Sigmoid colon (tissue), 7 donors: ENCODE measurements around the gene ZNF865. TPM values are rescaled to one million over a fixed set of nuclear protein-coding genes. Genes with fewer than 3 reads are reported as not detected.

Experiments
- DNase-seq: peaks from one replicate; pipeline ENCODE4 v3.0.0-alpha.2; 2019
- H3K27ac ChIP-seq, 4 donors: fragments of 200-600 bp; sonication (generic); one replicate each; pipeline ENCODE4 v1.5.1; 2016 to 2019; ENCODE audit warnings: mild to moderate bottlenecking in 1 of 4
- H3K27me3 ChIP-seq, 3 donors: fragments of 200-600 bp; sonication (generic); one replicate each; pipeline ENCODE4 v1.5.1; 2019; ENCODE audit warnings: mild to moderate bottlenecking in 1 of 3
- H3K36me3 ChIP-seq, 4 donors: fragments of 200-600 bp; sonication (generic); one replicate each; pipeline ENCODE4 v1.5.1; 2016 to 2019
- H3K4me1 ChIP-seq, 4 donors: fragments of 200-600 bp; sonication (generic); one replicate each; pipeline ENCODE4 v1.5.1; 2017 to 2019
- H3K4me3 ChIP-seq, 4 donors: fragments of 200-600 bp; sonication (generic); one replicate each; pipeline ENCODE4 v1.5.1; 2017 to 2019; ENCODE audit warnings: mild to moderate bottlenecking in 2 of 4, moderate library complexity in 1 of 4
- H3K9me3 ChIP-seq, 4 donors: fragments of 200-600 bp in 3 of 4; sonication (generic) in 3 of 4; one replicate each; pipeline versions ENCODE4 v1.5.1 to v1.6.1; 2013 to 2019
- CTCF ChIP-seq, 4 experiments: fragments of 450-650 bp in 3 of 4; fragments of 200-600 bp in 1 of 4; IDR thresholded peaks; one replicate each; pipeline ENCODE4 v1.5.1; 2016 to 2019; ENCODE audit warnings: antibody characterized with exemption in 4 of 4, mild to moderate bottlenecking in 3 of 4, moderate library complexity in 2 of 4
- EP300 ChIP-seq, 4 donors: sonication (generic); formaldehyde crosslinking; IDR thresholded peaks; one replicate each; pipeline ENCODE4 v1.6.1; 2017; ENCODE audit warnings: antibody characterized with exemption in 4 of 4
- POLR2A ChIP-seq, 2 donors: fragments of 450-650 bp; IDR thresholded peaks; one replicate each; pipeline ENCODE4 v1.6.1; 2016; ENCODE audit warnings: antibody characterized with exemption in 2 of 2, mild to moderate bottlenecking in 2 of 2, moderate library complexity in 2 of 2
- POLR2AphosphoS5 ChIP-seq, 4 donors: sonication (generic); formaldehyde crosslinking; IDR thresholded peaks; one replicate each; pipeline ENCODE4 v1.6.1; 2017; ENCODE audit warnings: antibody characterized with exemption in 4 of 4
- WGBS, 2 donors: extraction: QIAGEN DNeasy Blood & Tissue Kit; methylation state at CpG; one replicate each; pipeline ENCODE4 v1.1.7; 2013; 5-methylcytosine and 5-hydroxymethylcytosine counted together
- intact Hi-C: fragments of 100-400 bp; cut with DNase I; formaldehyde crosslinking; loops from one replicate; pipeline ENCODE4 v1.15.1; 2023
- polyA plus RNA-seq, 3 donors: library from polyadenylated mRNA; stranded (reverse); fragments of 200-250 nt; gene quantifications; one replicate each; pipeline ENCODE4 v1.2.3, GENCODE V29; 2013
- total RNA-seq, 4 donors: library from RNA; depleted of rRNA; stranded (reverse); fragments of >200 nt; gene quantifications; one replicate each; pipeline ENCODE4 v1.1.0, GENCODE V29; 2016
- donor health status: healthy with polysubstance abuse.
- donor health status: Bipolar disorder and iron deficiency.
- donor health status: healthy.

ZNF865 gene
- total and polyA plus RNA-seq, 7 donors, result 2.3 to 9.3 (median 3.0) TPM

GRCh38 chr19:55606817-55607216 lies 1.4 kb downstream of the ZNF865 start:
- Histone ChIP-seq H3K36me3 (peaks cover 0 to 16% (median 7%) of the 10 kb centered on the region in 4 donors), H3K4me1 (peaks cover 0 to 43% (median 32%) of the 10 kb centered on the region in 4 donors), H3K27me3 (no peaks in the 10 kb centered on the region), H3K9me3 (no peaks in the 10 kb centered on the region), H3K4me3 (no peak overlapping the region), H3K27ac (peak overlapping the region; percentile 95 to 98 (median 96))
- no peak for DNase-seq
- WGBS, 2 donors, result 75 to 80% methylated on average over 9 of the region's 9 CpGs
- TF ChIP-seq POLR2AphosphoS5 (IDR thresholded peaks at IDR 0.05) (no peak), EP300 (IDR thresholded peaks at IDR 0.05) (no peak), CTCF (IDR thresholded peaks at IDR 0.05) (no peak), POLR2A (IDR thresholded peaks at IDR 0.05) (no peak)
- intact Hi-C loops, result loop anchor here (1.0 kb wide), 1 partner anchor 90 kb away; no protein-coding TSS in a partner anchor

GRCh38 chr19:55609326-55609725 lies 3.9 kb downstream of the ZNF865 start:
- 90 to 93% methylated on average over 5 of the region's 5 CpGs for WGBS, 2 donors
- peaks cover 0 to 25% (median 7%) of the 10 kb centered on the region in 4 donors for H3K36me3 ChIP-seq
- H3K27ac ChIP-seq, result no peak overlapping the region
- no peaks in the 10 kb centered on the region for H3K27me3 ChIP-seq
- no peak for TF ChIP-seq POLR2A (IDR thresholded peaks at IDR 0.05)
- no peak for TF ChIP-seq POLR2AphosphoS5 (IDR thresholded peaks at IDR 0.05)
- TF ChIP-seq CTCF (IDR thresholded peaks at IDR 0.05), result no peak
- TF ChIP-seq EP300 (IDR thresholded peaks at IDR 0.05), result no peak
- H3K4me3 ChIP-seq, result no peak overlapping the region
- intact Hi-C loops, result no loop called here
- no peaks in the 10 kb centered on the region for H3K9me3 ChIP-seq
- DNase-seq, result no peak
- H3K4me1 ChIP-seq, result peaks cover 0 to 42% (median 27%) of the 10 kb centered on the region in 4 donors

- H3K4me1 ChIP-seq, result peaks cover 0 to 30% (median 13%) of the 10 kb centered on the region in 4 donors
- intact Hi-C loops, result no loop called here
These were observed 6.0 kb downstream of the ZNF865 start for GRCh38 chr19:55611300-55611982.

GRCh38 chr19:55611983-55612645 lies 6.7 kb downstream of the ZNF865 start:
- H3K27me3 ChIP-seq, result no peaks in the 10 kb centered on the region
- intact Hi-C loops, result no loop called here
- whole genome bisulfite sequencing, 2 donors, result 80 to 92% methylated on average over 3 of the region's 3 CpGs
- DNase-seq, result no peak
- H3K27ac ChIP-seq, result no peak overlapping the region
- no peak for TF ChIP-seq POLR2A (IDR thresholded peaks at IDR 0.05)
- no peak for TF ChIP-seq CTCF (IDR thresholded peaks at IDR 0.05)
- no peak for TF ChIP-seq POLR2AphosphoS5 (IDR thresholded peaks at IDR 0.05)
- TF ChIP-seq EP300 (IDR thresholded peaks at IDR 0.05), result no peak
- peaks cover 0 to 23% (median 7%) of the 10 kb centered on the region in 4 donors for H3K4me1 ChIP-seq
- H3K4me3 ChIP-seq, result no peak overlapping the region
- peaks cover 17 to 51% (median 31%) of the 10 kb centered on the region in 4 donors for H3K36me3 ChIP-seq
- no peaks in the 10 kb centered on the region for H3K9me3 ChIP-seq

More at GRCh38 chr19:55611300-55611982, 6.0 kb downstream of the ZNF865 start:
- WGBS, 2 donors, result 86 to 88% methylated on average over 15 of the region's 15 CpGs
- H3K27ac ChIP-seq, result no peak overlapping the region
- peaks cover 12 to 44% (median 26%) of the 10 kb centered on the region in 4 donors for H3K36me3 ChIP-seq
- TF ChIP-seq POLR2A (IDR thresholded peaks at IDR 0.05) (no peak), CTCF (IDR thresholded peaks at IDR 0.05) (no peak), POLR2AphosphoS5 (IDR thresholded peaks at IDR 0.05) (no peak), EP300 (IDR thresholded peaks at IDR 0.05) (no peak)
- no peaks in the 10 kb centered on the region for H3K9me3 ChIP-seq
- H3K27me3 ChIP-seq, result no peaks in the 10 kb centered on the region
- DNase-seq, result no peak
- H3K4me3 ChIP-seq, result no peak overlapping the region
